COLO668 (cell line): ENCODE measurements around the gene DIP2C.
"Not testable (repeated sequence)": the region's sequence is repeated elsewhere in the genome, so short reads cannot be mapped to it uniquely, and the experiment has no call there.

Source experiments
- DNase-seq: peaks from one replicate; lab custom pipeline; 2025; ENCODE audit not compliant: unreplicated experiment; lab: John Stamatoyannopoulos, UW

The DIP2C gene

GRCh38 chr10:488081-488932, 201.2 kb downstream of the DIP2C start:
- no peak for DNase-seq

- no peak for DNase-seq
These were observed 202.7 kb downstream of the DIP2C start for GRCh38 chr10:486666-487322.

- DNase-seq = no peak
These were observed 203.3 kb downstream of the DIP2C start for GRCh38 chr10:486206-486605.

- DNase-seq = no peak
These were observed 203.7 kb downstream of the DIP2C start for GRCh38 chr10:485776-486175.

- DNase-seq = peak; percentile 31
These were observed 204.4 kb downstream of the DIP2C start for GRCh38 chr10:484925-485661.

GRCh38 chr10:484441-484924, 205.0 kb downstream of the DIP2C start:
- peak; percentile 57 for DNase-seq

- DNase-seq = no peak
These were observed 206.2 kb downstream of the DIP2C start for GRCh38 chr10:483261-483660.

- no peak for DNase-seq
These were observed 206.6 kb downstream of the DIP2C start for GRCh38 chr10:482848-483247.

- DNase-seq = no peak
These were observed 207.4 kb downstream of the DIP2C start for GRCh38 chr10:482051-482501.

GRCh38 chr10:481628-482027, 207.8 kb downstream of the DIP2C start:
- DNase-seq = peak; percentile 17

GRCh38 chr10:480928-481552, 208.4 kb downstream of the DIP2C start:
- peak; percentile 65 for DNase-seq

GRCh38 chr10:480498-480927, 209.0 kb downstream of the DIP2C start:
- DNase-seq = no peak

- not testable (repeated sequence) for DNase-seq
These were observed 209.6 kb downstream of the DIP2C start for GRCh38 chr10:479706-480497.

- no peak for DNase-seq
These were observed 210.8 kb downstream of the DIP2C start for GRCh38 chr10:478471-479245.

- no peak for DNase-seq
These were observed 211.8 kb downstream of the DIP2C start for GRCh38 chr10:477620-478019.

- no peak for DNase-seq
These were observed 213.1 kb downstream of the DIP2C start for GRCh38 chr10:476455-476780.

- DNase-seq = no peak
These were observed 213.6 kb downstream of the DIP2C start for GRCh38 chr10:475709-476454.

- DNase-seq = no peak
These were observed 214.5 kb downstream of the DIP2C start for GRCh38 chr10:474946-475345.

- DNase-seq = no peak
These were observed 215.1 kb downstream of the DIP2C start for GRCh38 chr10:474406-474805.
